22Rv1 (cell line): ENCODE measurements around the gene NRROS.

Source experiments
- CTCF ChIP-seq: fragments of 450-650 bp; IDR thresholded peaks from 2 replicates; pipeline ENCODE4 v1.5.1; 2017; ENCODE audit warnings: mild to moderate bottlenecking
- ZFX ChIP-seq: fragments of 450-650 bp; IDR thresholded peaks from 2 replicates; pipeline ENCODE4 v1.6.1; 2017; ENCODE audit warnings: antibody characterized with exemption, borderline replicate concordance

GRCh38 chr3:196654006-196654734 is 14.7 kb downstream of the NRROS start:
- no peak for TF ChIP-seq CTCF
- TF ChIP-seq ZFX: no peak
